NB4 (cell line): ENCODE results near the gene PSMA8.
"Not testable (repeated sequence)": the region's sequence is repeated elsewhere in the genome, so short reads cannot be mapped to it uniquely, and the experiment has no call there.

ENCODE experiments used
- DNase-seq: peaks from one replicate; pipeline ENCODE4 v3.0.0; 2010; ENCODE audit warnings: low read depth
- H3K4me3 ChIP-seq: one replicate; pipeline ENCODE4 v1.5.1; 2011; ENCODE audit warnings: mild to moderate bottlenecking, low read depth, low read length, moderate library complexity
- MYC ChIP-seq: IDR thresholded peaks from 2 replicates; pipeline ENCODE4 v1.6.1; 2011; ENCODE audit warnings: low read depth, low read length
- POLR2A ChIP-seq: IDR thresholded peaks from 2 replicates; pipeline ENCODE4 v1.6.1; 2011; ENCODE audit warnings: mild to moderate bottlenecking; ENCODE audit not compliant: insufficient read length; ENCODE audit errors: extremely low read depth
- TF ChIP-seq, protein P1 (sequence below): IDR thresholded peaks from 2 replicates; pipeline ENCODE4 v1.6.1; 2011; ENCODE audit warnings: low read depth, low read length
- TF ChIP-seq, protein P2 (sequence below): IDR thresholded peaks from one replicate; pipeline ENCODE4 v1.5.1; 2012; ENCODE audit warnings: low read depth, low read length

The PSMA8 gene

GRCh38 chr18:26104035-26104434 lies 29.6 kb upstream of the PSMA8 start:
- TF ChIP-seq, protein P1, sequence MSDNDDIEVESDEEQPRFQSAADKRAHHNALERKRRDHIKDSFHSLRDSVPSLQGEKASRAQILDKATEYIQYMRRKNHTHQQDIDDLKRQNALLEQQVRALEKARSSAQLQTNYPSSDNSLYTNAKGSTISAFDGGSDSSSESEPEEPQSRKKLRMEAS: no peak
- TF ChIP-seq MYC: no peak
- TF ChIP-seq POLR2A: no peak

GRCh38 chr18:26119246-26119645 lies 14.4 kb upstream of the PSMA8 start:
- no peak for TF ChIP-seq MYC
- TF ChIP-seq, protein P2, sequence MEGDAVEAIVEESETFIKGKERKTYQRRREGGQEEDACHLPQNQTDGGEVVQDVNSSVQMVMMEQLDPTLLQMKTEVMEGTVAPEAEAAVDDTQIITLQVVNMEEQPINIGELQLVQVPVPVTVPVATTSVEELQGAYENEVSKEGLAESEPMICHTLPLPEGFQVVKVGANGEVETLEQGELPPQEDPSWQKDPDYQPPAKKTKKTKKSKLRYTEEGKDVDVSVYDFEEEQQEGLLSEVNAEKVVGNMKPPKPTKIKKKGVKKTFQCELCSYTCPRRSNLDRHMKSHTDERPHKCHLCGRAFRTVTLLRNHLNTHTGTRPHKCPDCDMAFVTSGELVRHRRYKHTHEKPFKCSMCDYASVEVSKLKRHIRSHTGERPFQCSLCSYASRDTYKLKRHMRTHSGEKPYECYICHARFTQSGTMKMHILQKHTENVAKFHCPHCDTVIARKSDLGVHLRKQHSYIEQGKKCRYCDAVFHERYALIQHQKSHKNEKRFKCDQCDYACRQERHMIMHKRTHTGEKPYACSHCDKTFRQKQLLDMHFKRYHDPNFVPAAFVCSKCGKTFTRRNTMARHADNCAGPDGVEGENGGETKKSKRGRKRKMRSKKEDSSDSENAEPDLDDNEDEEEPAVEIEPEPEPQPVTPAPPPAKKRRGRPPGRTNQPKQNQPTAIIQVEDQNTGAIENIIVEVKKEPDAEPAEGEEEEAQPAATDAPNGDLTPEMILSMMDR: no peak
- TF ChIP-seq, protein P1: no peak
- TF ChIP-seq POLR2A: no peak
- H3K4me3 ChIP-seq: no peak overlapping the region
- no peak for DNase-seq

More at GRCh38 chr18:26104035-26104434, 29.6 kb upstream of the PSMA8 start:
- no peak for DNase-seq
- H3K4me3 ChIP-seq: no peak overlapping the region

DNA sequence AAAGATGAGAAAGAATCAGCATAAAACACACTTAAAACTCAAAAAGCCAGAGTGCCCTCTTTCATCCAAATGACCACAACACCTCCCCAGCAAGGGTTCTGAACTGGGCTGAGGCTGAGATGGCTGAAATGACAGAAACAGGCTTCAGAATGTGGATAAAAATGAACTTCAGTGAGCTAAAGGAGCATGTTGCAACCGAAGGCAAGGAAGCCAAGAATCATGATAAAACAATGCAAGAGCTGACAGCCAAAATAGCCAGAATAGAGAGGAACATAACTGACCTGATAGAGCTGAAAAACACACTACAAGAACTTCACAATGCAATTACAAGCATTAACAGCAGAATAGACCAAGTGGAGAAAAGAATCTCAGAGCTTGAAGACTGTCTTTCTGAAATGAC lies 12.2 kb upstream of the PSMA8 start:
- TF ChIP-seq POLR2A (no peak), MYC (no peak)
- TF ChIP-seq, protein P2: no peak
- TF ChIP-seq, protein P1: no peak
- no peak overlapping the region for H3K4me3 ChIP-seq
- no peak for DNase-seq

DNA sequence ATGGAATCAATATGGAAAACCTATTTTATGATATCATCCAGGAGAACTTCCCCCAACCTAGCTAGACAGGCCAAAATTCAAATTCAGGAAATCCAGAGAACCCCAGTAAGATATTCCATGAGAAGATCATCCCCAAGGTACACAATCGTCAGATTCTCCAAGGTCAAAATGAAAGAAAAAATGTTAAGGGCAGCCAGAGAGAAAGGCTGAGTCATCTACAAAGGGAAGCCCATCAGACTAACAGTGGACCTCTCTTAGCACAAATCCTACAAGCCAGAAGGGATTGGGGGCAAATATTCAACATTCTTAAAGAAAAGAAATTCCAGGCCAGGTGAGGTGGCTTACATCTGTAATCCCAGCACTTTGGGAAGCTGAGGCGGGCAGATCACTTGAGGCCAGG lies 11.7 kb upstream of the PSMA8 start:
- not testable (repeated sequence) for DNase-seq, H3K4me3 ChIP-seq

DNA sequence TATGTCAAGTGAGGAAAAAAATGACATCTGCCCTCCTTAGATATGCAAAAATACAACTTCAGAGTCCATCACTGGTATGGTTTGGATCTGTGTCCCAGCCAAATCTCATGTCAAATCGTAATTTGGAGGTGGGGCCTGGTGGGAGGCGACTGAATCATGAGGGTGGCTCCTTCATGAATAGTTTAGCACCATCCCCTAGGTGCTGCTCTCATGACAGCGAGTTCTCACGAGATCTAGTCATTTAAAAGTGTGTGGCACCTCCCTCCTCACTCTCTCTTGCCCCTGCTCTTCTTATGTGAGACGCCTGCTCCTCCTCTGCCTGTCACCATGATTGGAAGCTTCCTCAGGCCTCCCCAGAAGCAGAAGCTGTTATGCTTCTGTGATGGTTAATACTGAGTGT lies 5.9 kb upstream of the PSMA8 start:
- TF ChIP-seq POLR2A (no peak), MYC (no peak)
- TF ChIP-seq, protein P2: no peak
- TF ChIP-seq, protein P1: no peak
- DNase-seq: no peak
- no peak overlapping the region for H3K4me3 ChIP-seq

DNA sequence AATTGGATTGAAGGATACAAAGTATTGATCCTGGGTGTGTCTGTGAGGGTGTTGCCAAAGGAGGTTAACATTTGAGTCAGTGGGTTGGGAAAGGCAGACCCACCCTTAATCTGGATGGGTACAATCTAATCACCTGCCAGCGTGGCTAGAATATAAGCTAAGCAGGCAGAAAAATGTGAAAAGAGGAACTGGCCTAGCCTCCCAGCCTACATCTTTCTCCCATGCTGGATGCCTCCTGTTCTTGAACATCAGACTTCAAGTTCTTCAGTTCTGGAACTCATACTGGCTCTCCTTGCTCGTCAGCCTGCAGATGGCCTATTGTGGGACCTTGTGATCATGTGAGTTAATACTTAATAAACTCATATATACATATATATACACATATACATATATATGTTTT lies 5.5 kb upstream of the PSMA8 start:
- DNase-seq, H3K4me3 ChIP-seq: not testable (repeated sequence)

DNA sequence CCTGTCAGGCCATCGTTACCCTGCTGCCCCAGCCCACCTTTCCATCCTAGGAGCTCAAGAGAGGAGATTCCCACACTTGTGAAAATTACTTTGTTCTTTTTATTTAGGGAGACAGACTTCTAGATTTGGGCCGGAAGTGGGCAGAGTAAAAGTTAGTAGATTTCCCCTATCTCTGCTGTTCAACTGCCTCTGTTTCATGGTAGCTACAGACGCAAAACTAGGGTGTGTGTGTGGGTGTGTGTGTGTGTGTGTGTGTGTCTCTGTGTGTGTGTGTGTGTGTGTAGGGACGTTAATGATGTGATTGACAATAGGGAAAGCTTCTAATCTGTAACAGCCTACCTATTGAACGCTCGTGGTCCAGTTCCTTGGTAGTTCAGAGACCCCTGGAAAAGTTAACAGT lies 438 bp downstream of the PSMA8 start:
- TF ChIP-seq, protein P2: no peak
- no peak for TF ChIP-seq POLR2A
- TF ChIP-seq, protein P1: no peak
- no peak for TF ChIP-seq MYC
- no peak overlapping the region for H3K4me3 ChIP-seq
- no peak for DNase-seq

- TF ChIP-seq, protein P2: no peak
- TF ChIP-seq MYC: no peak
- TF ChIP-seq, protein P1: no peak
- TF ChIP-seq POLR2A: no peak
- no peak overlapping the region for H3K4me3 ChIP-seq
- DNase-seq: no peak
Observed at GRCh38 chr18:26135548-26135947, 1.9 kb downstream of the PSMA8 start.
